Measurements from ENCODE around the gene ZMYND11.

DNA sequence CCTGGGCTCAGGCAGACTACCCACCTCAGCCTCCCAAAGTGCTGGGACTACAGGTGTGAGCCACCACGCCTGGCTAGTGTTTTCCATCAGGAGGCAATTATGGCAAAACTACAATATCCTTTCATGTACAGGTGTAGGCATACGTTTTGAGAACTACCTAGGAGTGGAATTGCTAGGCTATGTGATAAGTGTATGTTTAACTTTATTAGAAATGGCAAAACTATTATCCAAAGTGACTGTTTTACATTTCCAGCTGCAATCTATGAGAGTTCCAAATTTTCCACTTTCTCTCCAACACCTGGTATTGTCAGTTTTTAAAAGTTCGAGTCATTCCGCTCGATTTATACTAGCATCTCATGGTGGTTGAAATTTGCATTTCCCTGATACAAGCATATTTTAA is 59.0 kb downstream of the ZMYND11 start:
- TF ChIP-seq, protein P1, sequence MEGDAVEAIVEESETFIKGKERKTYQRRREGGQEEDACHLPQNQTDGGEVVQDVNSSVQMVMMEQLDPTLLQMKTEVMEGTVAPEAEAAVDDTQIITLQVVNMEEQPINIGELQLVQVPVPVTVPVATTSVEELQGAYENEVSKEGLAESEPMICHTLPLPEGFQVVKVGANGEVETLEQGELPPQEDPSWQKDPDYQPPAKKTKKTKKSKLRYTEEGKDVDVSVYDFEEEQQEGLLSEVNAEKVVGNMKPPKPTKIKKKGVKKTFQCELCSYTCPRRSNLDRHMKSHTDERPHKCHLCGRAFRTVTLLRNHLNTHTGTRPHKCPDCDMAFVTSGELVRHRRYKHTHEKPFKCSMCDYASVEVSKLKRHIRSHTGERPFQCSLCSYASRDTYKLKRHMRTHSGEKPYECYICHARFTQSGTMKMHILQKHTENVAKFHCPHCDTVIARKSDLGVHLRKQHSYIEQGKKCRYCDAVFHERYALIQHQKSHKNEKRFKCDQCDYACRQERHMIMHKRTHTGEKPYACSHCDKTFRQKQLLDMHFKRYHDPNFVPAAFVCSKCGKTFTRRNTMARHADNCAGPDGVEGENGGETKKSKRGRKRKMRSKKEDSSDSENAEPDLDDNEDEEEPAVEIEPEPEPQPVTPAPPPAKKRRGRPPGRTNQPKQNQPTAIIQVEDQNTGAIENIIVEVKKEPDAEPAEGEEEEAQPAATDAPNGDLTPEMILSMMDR (IDR thresholded peaks at IDR 0.05): no peak
- no peak for TF ChIP-seq POLR2A (IDR thresholded peaks at IDR 0.05)
